Activated CD8-positive, alpha-beta memory T cell treated with anti-CD3 and anti-CD28 coated beads, Interleukin-2, amount 50 U/mL, for 1 hour (primary cell): ENCODE results near the gene ATP2A3.
"Not testable (repeated sequence)": the region's sequence is repeated elsewhere in the genome, so short reads cannot be mapped to it uniquely, and the experiment has no call there.

ENCODE experiments used
- DNase-seq: peaks from one replicate; pipeline ENCODE4 v3.0.0-alpha.2; 2020; ENCODE audit errors: extremely low read depth

Gene ATP2A3

DNA sequence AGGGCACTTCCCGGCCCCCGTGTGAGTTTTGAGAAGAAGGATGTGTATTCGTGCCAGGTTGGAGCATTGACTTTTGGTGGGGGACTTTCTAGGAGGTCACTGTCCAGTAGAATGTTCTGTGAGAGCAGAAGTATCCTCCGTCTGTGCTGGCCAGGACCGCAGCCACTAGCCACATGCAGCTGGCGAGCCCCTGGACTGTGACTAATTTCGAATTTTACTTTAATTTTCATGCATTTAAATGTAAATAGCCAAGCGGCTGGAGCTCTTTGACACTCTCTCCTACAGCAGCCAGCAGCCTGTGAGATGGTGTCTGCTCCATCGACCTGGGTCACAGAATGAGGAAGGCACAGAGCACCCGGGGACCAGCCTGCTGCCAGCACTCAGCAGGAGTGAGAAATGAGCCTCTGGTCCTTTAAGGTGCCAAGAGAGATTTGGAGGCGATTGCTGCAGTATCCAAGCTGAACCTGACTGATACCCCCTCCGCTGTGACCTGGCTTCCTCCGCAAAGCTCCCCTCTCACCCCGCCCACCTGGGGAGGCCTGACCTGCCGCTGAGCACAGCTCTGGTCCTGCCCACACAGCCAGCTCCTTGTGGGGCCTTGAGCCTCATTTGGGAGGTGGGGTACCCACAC, 7.8 kb downstream of the ATP2A3 start:
- no peak for DNase-seq

DNA sequence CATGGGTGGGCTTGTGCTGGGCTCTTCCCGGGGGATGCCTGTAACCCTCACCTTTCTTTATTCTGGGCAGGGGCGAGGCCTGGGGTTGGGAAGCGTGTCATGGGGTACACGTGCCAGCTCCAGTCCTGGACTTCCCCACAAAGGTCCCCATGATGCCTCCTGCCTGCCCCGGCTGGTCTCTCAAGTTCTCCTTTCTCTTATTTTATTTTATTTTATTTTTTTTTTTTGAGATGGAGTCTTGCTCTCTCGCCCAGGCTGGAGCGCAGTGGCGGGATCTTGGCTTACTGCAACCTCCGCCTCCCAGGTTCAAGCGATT, 8.6 kb downstream of the ATP2A3 start:
- DNase-seq, result no peak

DNA sequence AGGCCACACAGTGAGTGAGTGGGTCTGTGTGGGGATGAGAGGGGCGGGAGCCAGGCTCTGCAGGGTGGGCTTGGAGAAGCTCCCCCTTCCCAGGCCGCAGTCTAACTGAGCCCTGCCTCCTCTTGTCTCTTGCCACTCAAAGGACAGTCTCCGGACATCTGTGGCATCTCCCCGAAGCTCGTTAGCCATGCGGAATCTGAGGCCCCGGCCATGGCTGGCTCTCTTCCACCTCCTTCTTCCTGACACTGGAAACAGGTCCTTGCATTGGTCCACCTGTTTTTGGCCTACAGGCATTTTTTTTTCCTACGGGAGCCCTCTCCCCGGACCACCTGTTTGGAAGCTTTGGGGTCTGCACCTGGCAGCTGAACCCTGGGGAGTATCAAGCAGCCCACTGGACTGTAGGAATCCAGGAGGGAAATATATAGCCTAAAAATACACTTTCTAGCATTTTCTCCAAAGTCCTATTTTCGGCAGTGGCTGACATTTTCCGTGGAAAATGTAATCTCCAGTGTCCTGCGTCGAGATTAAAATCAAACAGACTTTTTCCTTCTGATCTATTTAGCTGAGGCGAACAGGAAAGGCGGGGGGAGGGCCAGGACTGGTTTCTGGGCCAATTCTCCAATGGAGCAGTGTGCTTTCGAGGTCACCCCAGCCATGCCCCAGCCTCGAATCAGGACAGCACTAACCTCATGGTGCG, 9.1 kb downstream of the ATP2A3 start:
- DNase-seq, result no peak

DNA sequence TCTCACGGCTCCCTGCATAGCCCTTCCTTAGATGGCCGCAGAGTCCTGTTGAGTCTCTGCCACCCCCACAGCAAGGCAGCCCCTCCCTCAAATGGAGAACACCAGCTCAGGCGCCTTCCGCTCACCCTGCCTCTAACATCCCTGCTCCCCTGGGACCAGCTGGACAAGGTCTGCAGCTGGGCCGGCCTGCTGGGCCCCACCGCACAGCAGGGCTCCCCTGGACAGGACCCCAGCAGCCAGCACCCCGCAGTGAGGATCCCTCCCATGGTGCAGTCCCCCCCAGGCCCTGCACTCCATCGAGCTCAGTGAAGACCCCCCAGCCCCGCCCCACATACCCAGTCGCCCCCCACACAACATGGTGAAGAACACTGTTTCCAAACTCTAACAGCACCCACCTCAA, 10.2 kb downstream of the ATP2A3 start:
- no peak for DNase-seq

DNA sequence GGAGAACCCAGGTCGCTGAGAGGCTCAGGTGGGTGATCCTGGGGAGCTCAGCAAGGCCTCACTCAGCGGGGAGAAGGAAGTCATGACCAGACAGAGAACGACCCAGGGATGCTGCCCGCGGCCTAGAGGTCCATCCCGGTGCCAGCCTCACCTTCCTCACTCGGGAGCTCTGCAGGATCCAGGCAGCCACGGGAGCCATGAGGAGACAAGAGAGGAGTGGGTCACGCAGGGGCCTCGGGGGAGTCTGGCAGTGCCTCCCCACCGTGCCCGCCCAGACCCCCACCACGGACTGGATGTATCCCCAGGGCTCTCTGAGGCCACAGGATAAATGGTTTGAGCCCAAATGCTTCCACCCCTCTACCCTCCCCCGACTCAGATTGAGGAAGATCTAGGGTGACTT, 10.7 kb downstream of the ATP2A3 start:
- DNase-seq, result no peak

DNA sequence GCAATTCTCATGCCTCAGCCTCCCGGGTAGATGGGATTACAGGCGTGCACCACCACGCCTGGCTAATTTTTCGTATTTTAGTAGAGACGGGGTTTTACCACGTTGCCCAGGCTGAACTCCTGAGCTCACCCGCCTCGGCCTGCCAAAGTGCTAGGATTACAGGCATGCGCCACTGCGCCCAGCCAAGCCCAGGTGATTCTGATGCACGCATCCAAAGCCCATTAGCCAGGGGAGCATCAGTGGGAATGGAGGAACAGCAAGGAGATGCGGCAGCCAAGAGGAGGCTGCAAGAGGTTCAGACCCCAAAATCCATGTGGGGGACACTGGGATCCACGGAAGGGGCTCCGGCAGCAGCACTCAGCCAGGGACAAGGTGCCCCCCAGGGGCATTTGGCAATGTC, 12.1 kb downstream of the ATP2A3 start:
- DNase-seq, result no peak

DNA sequence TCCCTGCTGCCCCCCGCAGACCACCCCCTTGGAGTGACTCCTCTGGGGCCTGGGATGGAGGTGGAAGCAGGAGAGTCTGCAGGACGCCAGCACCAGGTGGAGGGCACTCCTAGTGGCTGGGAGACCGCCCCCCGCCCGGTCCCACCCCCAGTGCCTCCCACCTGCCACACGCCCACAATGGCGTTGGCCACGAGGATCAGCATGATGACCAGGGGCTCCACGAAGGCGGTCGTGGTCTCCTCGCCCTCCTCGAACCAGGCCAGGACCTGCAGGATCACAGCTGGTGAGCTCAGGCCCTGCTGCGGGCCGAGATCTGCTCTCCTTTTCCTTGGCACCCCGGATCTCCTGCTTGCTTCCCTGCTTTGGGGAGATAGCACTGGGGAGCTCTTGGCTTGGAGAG, 12.8 kb downstream of the ATP2A3 start:
- DNase-seq, result no peak

DNA sequence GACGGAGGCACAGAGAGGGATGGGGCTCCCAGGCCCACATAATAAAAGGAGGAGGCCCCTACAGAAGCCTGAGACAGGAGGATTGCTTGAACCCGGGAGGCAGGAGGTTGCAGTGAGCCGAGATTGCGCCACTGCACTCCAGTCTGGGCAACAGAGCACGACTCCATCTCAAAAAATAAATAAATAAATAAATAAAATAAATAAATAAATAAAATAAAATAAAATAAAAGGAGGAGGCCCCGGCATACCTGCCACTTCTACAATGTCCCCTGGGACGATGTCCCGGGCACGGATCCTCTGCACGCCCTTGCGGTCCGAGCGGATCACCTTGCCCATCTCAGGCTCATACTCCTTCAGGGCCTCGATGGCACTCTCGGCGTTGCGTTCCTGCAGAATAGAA, 13.2 kb downstream of the ATP2A3 start:
- no peak for DNase-seq

DNA sequence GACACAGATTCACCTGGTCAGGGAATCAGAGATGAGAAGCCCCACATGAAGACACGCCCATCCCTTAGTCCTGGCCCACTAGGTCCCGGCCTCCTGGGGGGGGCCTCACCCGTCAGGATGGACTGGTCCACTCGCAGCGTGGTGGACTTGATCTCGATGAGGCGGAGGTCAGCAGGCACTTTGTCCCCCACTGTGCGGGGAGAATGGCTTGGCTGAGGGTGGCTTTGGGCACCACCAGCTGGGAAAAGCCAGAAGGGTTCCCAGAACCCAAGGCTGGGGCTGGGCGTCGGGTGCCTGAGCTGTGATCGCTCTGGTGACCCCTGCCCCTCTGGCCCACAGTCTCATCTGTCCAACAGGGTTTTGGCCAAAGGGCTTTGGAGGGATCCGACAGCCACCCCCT, 13.7 kb downstream of the ATP2A3 start:
- DNase-seq, result no peak

DNA sequence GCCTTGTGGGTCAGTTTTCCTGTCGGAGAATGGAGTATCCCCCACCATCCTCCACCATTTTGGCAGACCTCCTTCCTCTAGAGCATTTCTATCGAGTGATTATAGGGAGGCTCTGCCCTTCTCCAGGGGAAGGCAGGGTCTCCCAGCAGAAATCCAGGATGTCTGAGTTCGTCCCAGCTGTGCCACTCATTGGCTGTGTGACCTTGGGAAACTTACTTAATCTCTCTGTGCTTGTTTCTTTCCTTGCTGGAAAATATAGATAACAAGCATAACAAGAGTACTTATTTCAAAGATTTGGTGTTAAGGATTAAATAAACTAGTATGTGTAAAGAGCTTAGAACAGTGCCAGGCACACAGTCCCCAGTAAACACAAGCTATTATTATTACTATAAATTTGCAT, 14.8 kb downstream of the ATP2A3 start:
- DNase-seq, result no peak

DNA sequence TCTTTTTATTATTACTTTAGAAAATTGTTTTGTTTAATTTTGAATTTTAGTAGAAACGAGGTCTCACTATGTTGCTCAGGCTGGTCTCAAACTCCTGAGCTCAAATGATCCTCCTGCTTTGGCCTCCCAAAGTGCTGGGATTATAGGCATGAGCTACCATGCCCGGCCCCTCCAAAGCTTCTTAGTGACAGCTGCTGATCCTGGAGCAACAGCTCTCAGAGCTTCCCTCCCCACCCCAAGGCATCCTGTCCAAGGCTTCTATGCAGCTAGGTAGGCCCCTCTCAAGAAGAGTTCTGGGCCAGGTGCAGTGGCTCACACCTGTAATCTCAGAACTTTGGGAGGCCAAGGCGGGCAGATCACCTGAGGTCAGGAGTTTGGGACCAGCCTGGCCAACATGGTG, 15.7 kb downstream of the ATP2A3 start:
- not testable (repeated sequence) for DNase-seq

DNA sequence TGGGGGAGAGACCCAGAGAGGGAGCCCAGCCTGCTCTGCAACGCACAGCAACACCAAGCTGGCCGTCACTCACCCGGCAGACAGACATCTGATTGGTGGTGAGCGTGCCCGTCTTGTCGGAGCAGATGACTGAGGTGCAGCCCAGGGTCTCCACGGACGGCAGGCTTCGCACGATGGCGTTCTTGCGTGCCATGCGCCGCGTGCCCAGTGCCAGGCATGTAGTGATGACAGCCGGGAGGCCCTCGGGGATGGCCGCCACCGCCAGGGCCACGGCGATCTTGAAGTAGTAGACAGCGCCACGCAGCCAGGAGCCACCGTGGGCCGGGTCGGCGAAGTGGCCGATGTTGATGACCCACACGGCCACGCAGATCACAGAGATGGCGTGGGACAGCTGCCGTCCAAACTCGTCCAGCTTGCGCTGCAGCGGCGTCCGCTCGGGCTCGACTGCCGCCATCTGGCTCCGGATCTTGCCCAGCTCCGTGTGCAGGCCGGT, 16.9 kb downstream of the ATP2A3 start:
- no peak for DNase-seq

DNA sequence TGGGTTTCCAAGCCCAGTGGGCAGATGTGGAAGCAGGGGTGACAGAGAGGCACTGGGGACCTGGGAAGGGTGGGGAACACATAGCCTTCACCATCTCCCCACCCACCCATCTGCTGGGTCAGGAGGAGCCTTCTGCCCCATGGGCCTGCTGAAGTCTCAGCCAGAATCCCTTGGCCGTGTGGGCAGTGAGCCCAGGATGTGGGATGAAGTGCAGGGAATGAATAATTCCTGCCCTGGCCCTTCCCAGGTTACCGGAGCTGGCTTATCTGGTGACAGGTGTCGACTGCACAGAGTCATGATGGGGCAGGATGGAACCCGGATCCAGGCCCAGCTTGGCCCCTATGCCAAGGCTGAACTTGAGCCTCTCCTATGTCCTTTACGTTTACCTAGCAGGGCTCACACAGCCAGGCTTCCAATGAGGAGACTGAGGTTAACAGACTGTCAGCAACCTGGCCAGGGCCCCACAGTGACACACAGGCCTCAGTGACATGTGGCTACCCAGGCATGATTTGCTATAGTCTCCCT, 17.5 kb downstream of the ATP2A3 start:
- no peak for DNase-seq

DNA sequence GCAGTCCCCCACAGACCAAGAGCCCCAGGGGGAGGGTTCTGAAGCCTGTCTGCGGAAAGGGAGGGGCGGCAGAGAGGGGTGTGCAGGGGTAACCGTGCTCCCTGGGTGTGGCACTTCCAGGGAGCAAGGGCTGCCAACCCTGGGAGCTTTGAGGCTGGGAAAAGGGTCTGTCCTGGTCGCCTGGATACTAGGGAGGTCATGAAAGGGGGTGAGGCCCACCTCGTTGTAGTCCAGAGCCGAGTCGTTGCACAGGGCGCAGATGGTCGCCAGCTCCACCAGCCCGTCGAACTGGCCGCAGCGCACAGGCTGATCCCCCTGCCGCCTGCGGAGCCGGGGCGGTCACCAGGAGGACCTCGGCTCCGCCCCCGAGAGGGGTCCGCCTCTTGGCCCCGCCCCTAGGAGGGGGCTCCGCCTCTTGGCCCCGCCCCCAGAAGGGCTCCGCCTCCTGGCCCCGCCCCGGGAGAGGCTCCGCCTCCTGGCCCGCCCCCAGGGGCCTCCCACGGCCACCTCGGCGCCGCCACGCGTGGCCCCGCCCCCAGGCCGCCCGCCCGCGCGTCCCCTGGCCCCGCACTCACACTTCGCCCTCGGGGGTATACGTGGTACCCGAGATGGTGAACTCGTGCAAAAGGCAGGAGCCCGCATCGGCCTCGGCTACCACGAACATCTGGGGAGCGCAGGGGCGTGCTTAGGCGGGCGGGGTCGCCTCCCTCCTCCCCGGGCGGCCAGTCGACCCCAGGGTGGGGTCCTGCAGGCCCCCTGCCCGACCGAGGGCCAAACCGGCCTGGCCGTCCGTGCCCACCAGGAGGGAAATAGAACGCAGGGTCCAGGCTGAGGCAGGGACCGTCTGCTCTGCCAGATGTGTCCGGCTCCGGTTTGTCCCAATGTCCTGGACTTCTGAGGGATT, 19.5 kb downstream of the ATP2A3 start:
- no peak for DNase-seq

DNA sequence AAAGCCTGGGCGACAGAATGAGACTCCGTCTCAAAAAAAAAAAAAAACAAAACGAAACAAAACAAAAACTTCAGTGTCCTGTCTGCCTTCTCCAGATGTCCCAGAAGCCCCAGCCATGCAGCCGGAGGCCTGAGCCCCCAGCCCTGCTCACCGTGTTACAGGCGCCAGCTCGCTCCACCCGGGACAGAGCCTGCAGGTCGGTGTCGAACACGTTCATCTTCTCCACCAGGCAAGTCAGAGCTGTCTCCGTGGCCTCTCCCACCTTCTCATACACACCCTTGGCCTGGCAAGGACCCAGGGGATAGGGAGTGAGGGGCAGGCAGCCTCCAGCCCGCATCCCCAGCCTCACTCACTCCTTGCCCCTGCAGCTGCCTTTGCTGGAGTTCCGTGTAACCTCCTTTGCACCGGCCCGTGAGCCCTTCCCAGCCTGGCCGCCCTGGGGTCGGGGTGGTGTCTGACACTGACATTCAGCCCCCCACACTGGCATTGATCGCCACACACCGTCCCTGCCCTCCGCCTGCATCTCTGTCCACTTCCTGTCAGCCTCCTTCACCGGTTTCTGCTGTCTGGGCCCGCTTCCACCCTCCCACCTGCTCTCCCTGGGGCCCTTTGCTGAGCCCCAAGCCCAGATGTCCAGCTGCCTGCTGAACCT, 20.9 kb downstream of the ATP2A3 start:
- DNase-seq, result no peak

DNA sequence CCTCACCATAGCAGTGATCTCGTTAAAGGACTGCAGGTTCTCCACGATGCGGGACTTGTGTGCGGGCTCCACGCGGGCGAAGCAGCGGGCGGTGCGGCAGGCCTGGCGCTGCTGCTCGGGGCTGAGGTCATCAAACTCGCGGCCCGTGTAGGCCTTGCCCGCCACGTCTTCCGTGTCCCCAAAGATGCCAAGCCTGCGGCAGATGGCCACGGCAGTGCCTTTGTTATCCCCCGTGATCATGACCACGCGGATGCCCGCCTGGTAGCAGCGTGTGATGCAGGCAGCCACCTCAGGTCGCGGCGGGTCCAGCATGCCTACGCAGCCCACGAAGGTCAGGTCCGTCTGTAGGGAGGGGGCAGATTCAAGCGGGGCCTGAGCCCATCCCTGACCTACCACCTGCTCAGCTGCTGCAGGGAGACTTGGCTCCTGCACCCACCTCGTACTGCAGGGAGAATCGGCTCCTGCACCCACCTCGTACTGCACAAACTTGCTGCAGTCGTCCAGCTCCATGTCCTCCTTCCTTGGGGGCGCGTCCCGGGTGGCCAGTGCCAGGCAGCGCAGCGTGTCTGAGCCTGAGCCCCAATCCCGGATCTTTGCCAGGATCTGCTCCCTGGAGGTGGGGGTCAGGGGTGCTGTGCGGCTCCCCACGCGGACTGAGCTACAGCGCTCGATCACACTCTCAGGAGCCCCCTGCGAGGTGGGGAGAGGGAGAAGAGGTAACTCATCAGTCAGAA, 23.1 kb downstream of the ATP2A3 start:
- no peak for DNase-seq

DNA sequence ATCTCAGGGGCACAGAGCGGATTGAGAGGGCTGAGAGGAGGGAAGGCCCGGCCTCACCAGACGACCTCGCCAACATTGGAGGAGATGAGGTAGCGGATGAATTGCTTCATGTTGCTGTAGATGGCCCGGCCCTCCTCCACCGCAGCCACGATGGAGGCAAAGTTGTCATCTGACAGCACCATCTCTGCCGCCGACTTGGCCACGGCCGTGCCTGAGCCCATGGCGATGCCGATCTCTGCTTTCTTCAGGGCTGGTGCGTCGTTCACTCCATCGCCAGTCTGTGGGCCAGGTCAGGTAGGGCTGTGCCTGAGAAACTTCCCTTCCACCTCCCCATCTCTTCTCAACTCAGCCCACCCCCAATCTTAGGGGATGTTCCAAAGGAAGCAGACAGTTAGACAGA, 26.9 kb downstream of the ATP2A3 start:
- DNase-seq, result no peak

DNA sequence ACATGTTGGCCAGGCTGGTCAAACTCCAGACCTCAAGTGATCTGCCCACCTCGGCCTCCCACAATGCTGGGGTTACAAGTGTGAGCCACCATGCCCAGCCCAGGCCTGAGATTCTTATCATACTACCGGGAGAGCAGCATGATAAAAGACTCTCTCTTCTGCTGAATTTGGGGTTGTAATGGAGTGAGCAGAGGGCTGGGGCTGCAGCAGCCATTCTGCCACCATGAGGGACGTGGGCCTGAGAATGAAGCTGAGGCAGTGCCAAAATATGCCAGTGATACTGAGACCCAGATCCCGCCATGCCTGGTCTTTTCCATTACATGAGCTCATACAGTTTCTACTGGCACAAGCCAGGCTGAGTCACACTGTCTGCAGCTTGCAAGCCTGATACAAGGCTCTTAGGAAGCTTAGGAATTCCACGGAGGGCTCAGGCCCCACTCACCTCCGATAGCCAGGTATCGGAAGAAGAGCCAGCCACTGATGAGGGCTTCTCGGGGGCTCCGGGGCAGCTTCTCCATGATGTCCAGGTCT, 28.3 kb downstream of the ATP2A3 start:
- DNase-seq, result no peak

DNA sequence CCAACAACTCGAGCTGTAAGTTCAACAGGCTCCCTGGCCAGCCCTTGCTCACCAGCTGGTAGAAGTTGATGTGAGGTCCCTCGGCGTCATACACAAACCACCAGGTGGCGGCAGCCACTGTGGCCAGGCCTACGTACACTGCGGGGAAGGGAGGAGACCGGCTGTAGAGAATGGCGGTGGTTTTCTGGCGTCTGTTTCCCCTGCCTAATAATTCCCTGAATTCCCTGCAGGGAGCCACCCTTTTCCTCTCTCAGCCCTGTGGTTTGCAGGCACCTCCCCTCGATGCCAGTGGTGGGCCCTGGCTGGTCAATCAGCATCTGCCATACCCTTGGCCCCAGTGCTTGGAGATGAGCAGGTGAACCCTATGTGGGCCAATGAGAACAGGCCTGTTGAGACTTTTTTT, 29.1 kb downstream of the ATP2A3 start:
- DNase-seq, result no peak

DNA sequence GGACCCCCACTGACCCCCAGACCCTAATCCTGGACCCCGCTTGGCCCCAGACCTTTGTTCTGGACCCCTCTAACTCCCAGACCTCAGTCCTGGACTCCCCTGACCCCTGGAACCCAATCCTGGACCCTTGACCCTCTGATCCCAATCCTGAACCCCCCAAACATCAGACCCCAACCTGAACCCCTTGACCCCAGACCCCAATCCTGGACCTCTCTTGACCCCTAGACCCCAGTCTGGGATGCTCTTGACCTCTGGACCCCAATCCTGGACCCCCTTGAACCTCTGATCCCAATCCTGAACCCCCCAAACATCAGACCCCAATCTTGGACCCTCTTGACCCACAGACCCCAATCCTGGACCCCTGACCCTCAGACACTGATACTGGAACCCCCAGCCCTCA, 34.5 kb downstream of the ATP2A3 start:
- no peak for DNase-seq

DNA sequence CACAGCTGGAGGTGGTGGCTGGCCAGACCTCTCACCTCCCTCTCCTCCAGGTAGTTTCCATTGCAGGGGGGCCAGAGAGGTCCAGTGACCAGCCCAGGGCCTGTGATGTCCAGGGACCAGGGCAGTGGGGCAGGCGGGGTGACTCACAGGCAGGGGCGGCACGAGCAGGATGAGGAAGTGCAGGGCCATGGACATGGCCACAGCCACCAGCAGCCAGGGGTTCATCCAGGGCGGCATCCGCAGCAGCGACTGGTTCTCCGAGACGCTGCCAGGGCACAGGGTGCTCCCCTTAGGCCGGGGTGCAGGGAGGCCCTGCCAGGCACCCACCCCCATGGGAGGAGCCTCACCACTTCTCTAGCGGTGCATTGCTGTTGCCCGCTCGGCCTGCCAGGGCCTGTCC, 35.1 kb downstream of the ATP2A3 start:
- DNase-seq, result no peak
